Measurements from ENCODE around the gene MRPL12.

Gene MRPL12

GRCh38 chr17:81702934-81703746, at the start of gene MRPL12 (continued):
- TF ChIP-seq, protein P1, sequence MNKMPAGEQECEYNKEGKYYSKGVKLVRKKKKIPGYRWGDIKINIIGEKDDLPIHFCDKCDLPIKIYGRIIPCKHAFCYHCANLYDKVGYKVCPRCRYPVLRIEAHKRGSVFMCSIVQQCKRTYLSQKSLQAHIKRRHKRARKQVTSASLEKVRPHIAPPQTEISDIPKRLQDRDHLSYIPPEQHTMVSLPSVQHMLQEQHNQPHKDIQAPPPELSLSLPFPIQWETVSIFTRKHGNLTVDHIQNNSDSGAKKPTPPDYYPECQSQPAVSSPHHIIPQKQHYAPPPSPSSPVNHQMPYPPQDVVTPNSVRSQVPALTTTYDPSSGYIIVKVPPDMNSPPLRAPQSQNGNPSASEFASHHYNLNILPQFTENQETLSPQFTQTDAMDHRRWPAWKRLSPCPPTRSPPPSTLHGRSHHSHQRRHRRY (tag by site-specific recombination; IDR thresholded peaks at IDR 0.05): no peak
- TF ChIP-seq, protein P2, sequence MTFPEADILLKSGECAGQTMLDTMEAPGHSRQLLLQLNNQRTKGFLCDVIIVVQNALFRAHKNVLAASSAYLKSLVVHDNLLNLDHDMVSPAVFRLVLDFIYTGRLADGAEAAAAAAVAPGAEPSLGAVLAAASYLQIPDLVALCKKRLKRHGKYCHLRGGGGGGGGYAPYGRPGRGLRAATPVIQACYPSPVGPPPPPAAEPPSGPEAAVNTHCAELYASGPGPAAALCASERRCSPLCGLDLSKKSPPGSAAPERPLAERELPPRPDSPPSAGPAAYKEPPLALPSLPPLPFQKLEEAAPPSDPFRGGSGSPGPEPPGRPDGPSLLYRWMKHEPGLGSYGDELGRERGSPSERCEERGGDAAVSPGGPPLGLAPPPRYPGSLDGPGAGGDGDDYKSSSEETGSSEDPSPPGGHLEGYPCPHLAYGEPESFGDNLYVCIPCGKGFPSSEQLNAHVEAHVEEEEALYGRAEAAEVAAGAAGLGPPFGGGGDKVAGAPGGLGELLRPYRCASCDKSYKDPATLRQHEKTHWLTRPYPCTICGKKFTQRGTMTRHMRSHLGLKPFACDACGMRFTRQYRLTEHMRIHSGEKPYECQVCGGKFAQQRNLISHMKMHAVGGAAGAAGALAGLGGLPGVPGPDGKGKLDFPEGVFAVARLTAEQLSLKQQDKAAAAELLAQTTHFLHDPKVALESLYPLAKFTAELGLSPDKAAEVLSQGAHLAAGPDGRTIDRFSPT (tag by site-specific recombination; IDR thresholded peaks at IDR 0.05): no peak
- TF ChIP-seq YY2 (tag by site-specific recombination; IDR thresholded peaks at IDR 0.05) (peak; percentile 81), ZNF19 (tag by site-specific recombination; IDR thresholded peaks at IDR 0.05; ENCODE audit: low read depth) (no peak), ZNF747 (tag by site-specific recombination; IDR thresholded peaks at IDR 0.05) (no peak), ZNF221 (tag by site-specific recombination; IDR thresholded peaks at IDR 0.05; ENCODE audit: borderline replicate concordance) (no peak), ZNF223 (tag by site-specific recombination; IDR thresholded peaks at IDR 0.05) (no peak), ZBTB26 (tag by site-specific recombination; optimal IDR thresholded peaks at IDR 0.05) (peak; percentile 86), TSHZ1 (tag by site-specific recombination; IDR thresholded peaks at IDR 0.05; ENCODE audit: borderline replicate concordance) (no peak), SP7 (tag by site-specific recombination; IDR thresholded peaks at IDR 0.05) (peak; percentile 85), ZNF274 (IDR thresholded peaks at IDR 0.05; ENCODE audit: low read length) (no peak), ZNF274 (tag by site-specific recombination; IDR thresholded peaks at IDR 0.05; ENCODE audit: borderline replicate concordance) (no peak), SP2 (tag by site-specific recombination; IDR thresholded peaks at IDR 0.05) (peak; percentile 80), ZNF280D (tag by site-specific recombination; IDR thresholded peaks at IDR 0.05) (no peak), ZNF785 (tag by site-specific recombination; IDR thresholded peaks at IDR 0.05) (no peak), ZNF501 (tag by site-specific recombination; IDR thresholded peaks at IDR 0.05) (no peak), ZNF558 (tag by site-specific recombination; IDR thresholded peaks at IDR 0.05) (no peak), ZXDB (tag by site-specific recombination; IDR thresholded peaks at IDR 0.05) (peak; percentile 66; the same call in 1 of the 2 replicates), ZNF248 (tag by site-specific recombination; IDR thresholded peaks at IDR 0.05) (no peak), ZNF530 (tag by site-specific recombination; IDR thresholded peaks at IDR 0.05; ENCODE audit: low read depth) (no peak)
- TF ChIP-seq, protein P3, sequence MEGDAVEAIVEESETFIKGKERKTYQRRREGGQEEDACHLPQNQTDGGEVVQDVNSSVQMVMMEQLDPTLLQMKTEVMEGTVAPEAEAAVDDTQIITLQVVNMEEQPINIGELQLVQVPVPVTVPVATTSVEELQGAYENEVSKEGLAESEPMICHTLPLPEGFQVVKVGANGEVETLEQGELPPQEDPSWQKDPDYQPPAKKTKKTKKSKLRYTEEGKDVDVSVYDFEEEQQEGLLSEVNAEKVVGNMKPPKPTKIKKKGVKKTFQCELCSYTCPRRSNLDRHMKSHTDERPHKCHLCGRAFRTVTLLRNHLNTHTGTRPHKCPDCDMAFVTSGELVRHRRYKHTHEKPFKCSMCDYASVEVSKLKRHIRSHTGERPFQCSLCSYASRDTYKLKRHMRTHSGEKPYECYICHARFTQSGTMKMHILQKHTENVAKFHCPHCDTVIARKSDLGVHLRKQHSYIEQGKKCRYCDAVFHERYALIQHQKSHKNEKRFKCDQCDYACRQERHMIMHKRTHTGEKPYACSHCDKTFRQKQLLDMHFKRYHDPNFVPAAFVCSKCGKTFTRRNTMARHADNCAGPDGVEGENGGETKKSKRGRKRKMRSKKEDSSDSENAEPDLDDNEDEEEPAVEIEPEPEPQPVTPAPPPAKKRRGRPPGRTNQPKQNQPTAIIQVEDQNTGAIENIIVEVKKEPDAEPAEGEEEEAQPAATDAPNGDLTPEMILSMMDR (tag by site-specific recombination; IDR thresholded peaks at IDR 0.05): peak; percentile 77
- TF ChIP-seq, protein P4, sequence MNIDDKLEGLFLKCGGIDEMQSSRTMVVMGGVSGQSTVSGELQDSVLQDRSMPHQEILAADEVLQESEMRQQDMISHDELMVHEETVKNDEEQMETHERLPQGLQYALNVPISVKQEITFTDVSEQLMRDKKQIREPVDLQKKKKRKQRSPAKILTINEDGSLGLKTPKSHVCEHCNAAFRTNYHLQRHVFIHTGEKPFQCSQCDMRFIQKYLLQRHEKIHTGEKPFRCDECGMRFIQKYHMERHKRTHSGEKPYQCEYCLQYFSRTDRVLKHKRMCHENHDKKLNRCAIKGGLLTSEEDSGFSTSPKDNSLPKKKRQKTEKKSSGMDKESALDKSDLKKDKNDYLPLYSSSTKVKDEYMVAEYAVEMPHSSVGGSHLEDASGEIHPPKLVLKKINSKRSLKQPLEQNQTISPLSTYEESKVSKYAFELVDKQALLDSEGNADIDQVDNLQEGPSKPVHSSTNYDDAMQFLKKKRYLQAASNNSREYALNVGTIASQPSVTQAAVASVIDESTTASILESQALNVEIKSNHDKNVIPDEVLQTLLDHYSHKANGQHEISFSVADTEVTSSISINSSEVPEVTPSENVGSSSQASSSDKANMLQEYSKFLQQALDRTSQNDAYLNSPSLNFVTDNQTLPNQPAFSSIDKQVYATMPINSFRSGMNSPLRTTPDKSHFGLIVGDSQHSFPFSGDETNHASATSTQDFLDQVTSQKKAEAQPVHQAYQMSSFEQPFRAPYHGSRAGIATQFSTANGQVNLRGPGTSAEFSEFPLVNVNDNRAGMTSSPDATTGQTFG (tag by site-specific recombination; IDR thresholded peaks at IDR 0.05; ENCODE audit: borderline replicate concordance): peak; percentile 75; the same call in 1 of the 2 replicates

All from HEK293 (cell line).